Measurements from ENCODE around the gene IFT25. TPM values are rescaled to one million over a fixed set of nuclear protein-coding genes. Genes with fewer than 3 reads are reported as not detected.

Gene IFT25
- total RNA-seq, 4 donors from 2014 or later: 9.9 to 19.2 (median 12.4) TPM

- no peak overlapping the region for H3K4me3 ChIP-seq (ENCODE audit: low read depth, poor library complexity, severe bottlenecking)
- intact Hi-C loops (cut with DNase I; ENCODE audit: low total_unique reads): no loop called here
- 90 to 91% methylated on average over 5 of the region's 5 CpGs for WGBS, 2 donors
- DNase-seq (ENCODE audit: low spot score in 2 of 2): peak in 1 of 2 donors; percentile 74
- TF ChIP-seq CTCF (IDR thresholded peaks at IDR 0.05) (no peak), POLR2A (IDR thresholded peaks at IDR 0.05) (no peak)
These were observed 50.9 kb downstream of the IFT25 start for GRCh38 chr1:53894644-53895043.

DNA sequence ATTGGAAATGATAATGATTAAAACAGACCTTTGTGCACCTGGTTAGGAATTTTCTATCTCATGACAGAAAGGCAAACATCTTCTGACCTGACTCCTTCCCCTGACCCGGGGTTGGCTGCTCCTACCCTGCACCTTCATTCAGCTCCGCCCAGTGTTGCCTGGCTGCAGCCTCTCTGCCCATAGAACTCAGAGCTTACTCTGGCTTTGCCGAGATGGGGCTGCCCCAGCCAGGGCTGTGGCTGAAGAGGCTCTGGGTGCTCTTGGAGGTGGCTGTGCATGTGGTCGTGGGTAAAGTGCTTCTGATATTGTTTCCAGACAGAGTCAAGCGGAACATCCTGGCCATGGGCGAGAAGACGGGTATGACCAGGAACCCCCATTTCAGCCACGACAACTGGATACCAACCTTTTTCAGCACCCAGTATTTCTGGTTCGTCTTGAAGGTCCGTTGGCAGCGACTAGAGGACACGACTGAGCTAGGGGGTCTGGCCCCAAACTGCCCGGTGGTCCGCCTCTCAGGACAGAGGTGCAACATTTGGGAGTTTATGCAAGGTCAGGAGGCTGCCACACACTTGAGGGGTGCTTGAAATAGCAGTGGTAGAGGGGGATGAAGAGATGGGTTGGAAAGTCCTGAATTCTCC lies 51.4 kb downstream of the IFT25 start, which contains the start of gene DIO1:
TSS of gene DIO1 (plus strand) at position 189 of the 638 bp plus-strand sequence. CDS start at position 213, 24 bp downstream.
- DNase-seq (ENCODE audit: low spot score in 2 of 2): peak in 1 of 2 donors; percentile 67
- WGBS, 2 donors: 73 to 79% methylated on average over 14 of the region's 14 CpGs
- no peak for TF ChIP-seq CTCF (IDR thresholded peaks at IDR 0.05)
- TF ChIP-seq POLR2A (IDR thresholded peaks at IDR 0.05): no peak
- no peak within 1 kb of the TSS for H3K4me3 ChIP-seq (ENCODE audit: low read depth, poor library complexity, severe bottlenecking)
- intact Hi-C loops (cut with DNase I; ENCODE audit: low total_unique reads): no loop called here

- intact Hi-C loops (cut with DNase I; ENCODE audit: low total_unique reads): no loop called here
- 68 to 80% methylated on average over 5 of the region's 5 CpGs for WGBS, 2 donors
- H3K4me3 ChIP-seq (ENCODE audit: low read depth, poor library complexity, severe bottlenecking): no peak overlapping the region
- peak in 1 of 2 donors; percentile 40 for DNase-seq (ENCODE audit: low spot score in 2 of 2)
- no peak for TF ChIP-seq CTCF (IDR thresholded peaks at IDR 0.05)
- TF ChIP-seq POLR2A (IDR thresholded peaks at IDR 0.05): no peak
These were observed 52.6 kb downstream of the IFT25 start for GRCh38 chr1:53892911-53893310.

DNA sequence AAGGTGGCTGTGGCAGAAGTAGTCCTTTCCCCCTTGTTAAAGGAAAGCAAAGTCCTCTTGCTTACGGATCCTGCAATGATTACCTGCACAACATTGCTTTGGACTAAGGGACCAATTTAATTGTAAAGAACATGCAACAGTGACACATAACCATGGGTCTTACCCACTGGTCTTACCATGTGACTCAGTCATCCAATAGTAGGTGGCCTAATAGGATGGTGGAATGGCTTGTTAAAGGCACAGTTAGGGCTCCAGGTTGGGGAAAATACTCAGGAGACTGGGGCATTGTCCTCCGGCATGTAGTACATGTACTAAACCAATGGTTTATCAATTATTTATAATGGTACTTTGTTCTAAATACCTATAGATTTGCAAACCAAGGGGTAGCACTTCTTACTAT lies 53.8 kb downstream of the IFT25 start:
- TF ChIP-seq POLR2A (IDR thresholded peaks at IDR 0.05) (no peak), CTCF (IDR thresholded peaks at IDR 0.05) (no peak)
- no peak for DNase-seq (ENCODE audit: low spot score in 2 of 2)
- H3K4me3 ChIP-seq (ENCODE audit: low read depth, poor library complexity, severe bottlenecking): no peak overlapping the region
- 78 to 92% methylated on average over 2 of the region's 2 CpGs for WGBS, 2 donors
- intact Hi-C loops (cut with DNase I; ENCODE audit: low total_unique reads): no loop called here

DNA sequence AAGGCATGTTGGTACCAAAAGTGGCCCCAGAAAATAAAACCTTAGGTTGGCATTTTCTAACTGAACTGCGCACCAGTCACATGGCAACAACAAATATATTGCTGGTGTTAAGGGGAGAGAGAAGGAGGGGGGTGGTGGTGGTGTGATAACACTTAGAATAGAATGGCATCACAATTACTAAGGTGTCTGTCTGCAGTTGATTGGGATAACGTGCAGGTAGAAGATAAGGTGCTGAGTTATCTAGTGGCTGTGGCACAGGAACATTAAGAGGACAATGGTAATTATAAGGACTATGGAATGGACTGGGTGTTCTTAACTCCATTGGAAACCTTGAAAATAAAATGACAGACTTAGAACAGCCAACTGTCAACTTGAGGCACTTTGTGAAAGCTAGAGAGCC lies 54.5 kb downstream of the IFT25 start:
- TF ChIP-seq CTCF (IDR thresholded peaks at IDR 0.05): no peak
- no peak overlapping the region for H3K4me3 ChIP-seq (ENCODE audit: low read depth, poor library complexity, severe bottlenecking)
- intact Hi-C loops (cut with DNase I; ENCODE audit: low total_unique reads): no loop called here
- DNase-seq (ENCODE audit: low spot score in 2 of 2): no peak
- WGBS, 2 donors: 89 to 92% methylated on average over 2 of the region's 2 CpGs

GRCh38 chr1:53890522-53890941 lies 55.0 kb downstream of the IFT25 start:
- no peak overlapping the region for H3K4me3 ChIP-seq (ENCODE audit: low read depth, poor library complexity, severe bottlenecking)
- WGBS, 2 donors: 63 to 64% methylated on average over 7 of the region's 7 CpGs
- no peak for DNase-seq (ENCODE audit: low spot score in 2 of 2)
- TF ChIP-seq POLR2A (IDR thresholded peaks at IDR 0.05) (no peak), CTCF (IDR thresholded peaks at IDR 0.05) (no peak)
- intact Hi-C loops (cut with DNase I; ENCODE audit: low total_unique reads): no loop called here
